Ovary (tissue), 9 donors: ENCODE results near the gene CPA4. TPM values are rescaled to one million over a fixed set of nuclear protein-coding genes. Genes with fewer than 3 reads are reported as not detected.

Experiments
- DNase-seq, 5 donors: peaks; one replicate each; pipeline ENCODE4 v3.0.0-alpha.2; 2019 to 2020
- H3K27ac ChIP-seq, 2 donors: fragments of 200-600 bp; one replicate each; pipeline versions ENCODE4 v1.5.1 to v1.8.0; 2019 to 2022
- H3K27me3 ChIP-seq: fragments of 200-600 bp; one replicate; pipeline ENCODE4 v1.8.0; 2022
- H3K36me3 ChIP-seq: fragments of 200-600 bp; sonication (generic); one replicate; pipeline ENCODE4 v1.5.1; 2019
- H3K4me1 ChIP-seq: one replicate; pipeline ENCODE4 v1.8.1; 2013; ENCODE audit warnings: mild to moderate bottlenecking, moderate library complexity; ENCODE audit not compliant: insufficient read depth
- H3K4me3 ChIP-seq: fragments of 200-600 bp; sonication (generic); one replicate; pipeline ENCODE4 v1.5.1; 2017
- H3K9me3 ChIP-seq, 2 donors: fragments of 200-600 bp in 1 of 2; sonication (generic) in 1 of 2; one replicate each; pipeline versions ENCODE4 v1.5.1 to v1.8.1; 2013 to 2019; ENCODE audit warnings: mild to moderate bottlenecking in 1 of 2, moderate library complexity in 1 of 2
- EP300 ChIP-seq: sonication (generic); formaldehyde crosslinking; IDR thresholded peaks from one replicate; pipeline ENCODE4 v1.6.1; 2017; ENCODE audit warnings: antibody characterized with exemption
- POLR2A ChIP-seq: fragments of 450-650 bp; IDR thresholded peaks from one replicate; pipeline ENCODE4 v1.6.1; 2017; ENCODE audit warnings: antibody characterized with exemption, mild to moderate bottlenecking, moderate library complexity
- WGBS, 3 donors: extraction: QIAGEN DNeasy Blood & Tissue Kit in 1 of 3; methylation state at CpG; one replicate each; pipeline versions ENCODE4 v1.1.5 to v1.1.7; 2013 to 2017; 5-methylcytosine and 5-hydroxymethylcytosine counted together
- intact Hi-C, 4 donors: fragments of 100-400 bp; cut with DNase I; formaldehyde crosslinking; loops; one replicate each; pipeline versions ENCODE4 v1.11.0 to v1.15.1; 2022 to 2023
- polyA plus RNA-seq, 2 donors: library from polyadenylated mRNA; stranded (reverse); fragments of 200-250 nt in 1 of 2; fragments of 350-450 nt in 1 of 2; fragmentation: Illumina TruSeq in 1 of 2; extraction: RNeasy Lipid Tissue Mini Kit (QIAGEN cat#74804) in 1 of 2; gene quantifications; one replicate each; pipeline ENCODE4 v1.2.3, GENCODE V29; 2013 to 2014
- total RNA-seq, 7 donors: library from RNA; depleted of rRNA in 2 of 7; stranded (reverse); fragments of >200 nt in 2 of 7; fragmentation: NEBNext Ultra II Directional in 3 of 7; extraction: Animal tissue kit (Norgen Biotek cat#: 25700) in 3 of 7; gene quantifications; one replicate each; pipeline versions ENCODE4 v1.1.0 to v1.2.4, GENCODE V29; 2016 to 2023
- TF ChIP-seq, protein P1 (sequence below), 3 donors: fragments of 450-650 bp in 2 of 3; fragments of 200-600 bp in 1 of 3; IDR thresholded peaks; one replicate each; pipeline versions ENCODE4 v1.5.1 to v1.8.0; 2016 to 2022; ENCODE audit warnings: antibody characterized with exemption in 3 of 3, mild to moderate bottlenecking in 1 of 3
- donor health status: DM: no; HTN: no; CAD: no; lungs with moderate emphysema.
- donor health status: DM: no; HTN: no; CAD: no.
- donor health status: Bipolar disorder and iron deficiency.
- donor health status: DM: yes; HTN: yes; CAD: no.
- donor health status: DM: no; HTN: no; CAD: no.
- donor health status: DM: yes; HTN: yes; CAD: no.

Gene CPA4
- total and polyA plus RNA-seq, 9 donors = 0.13 to 1.7 (median 0.33) TPM; not detected in 3

DNA sequence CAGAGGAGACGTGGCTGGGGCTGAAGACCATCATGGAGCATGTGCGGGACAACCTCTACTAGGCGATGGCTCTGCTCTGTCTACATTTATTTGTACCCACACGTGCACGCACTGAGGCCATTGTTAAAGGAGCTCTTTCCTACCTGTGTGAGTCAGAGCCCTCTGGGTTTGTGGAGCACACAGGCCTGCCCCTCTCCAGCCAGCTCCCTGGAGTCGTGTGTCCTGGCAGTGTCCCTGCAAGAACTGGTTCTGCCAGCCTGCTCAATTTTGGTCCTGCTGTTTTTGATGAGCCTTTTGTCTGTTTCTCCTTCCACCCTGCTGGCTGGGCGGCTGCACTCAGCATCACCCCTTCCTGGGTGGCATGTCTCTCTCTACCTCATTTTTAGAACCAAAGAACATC, 29.7 kb downstream of the CPA4 start:
- WGBS, 3 donors = 93 to 96% (median 93%) methylated on average over 7 of the region's 7 CpGs
- H3K4me3 ChIP-seq = no peak overlapping the region
- no peaks in the 10 kb centered on the region for H3K9me3 ChIP-seq
- no peak for DNase-seq
- no peak overlapping the region for H3K27ac ChIP-seq
- no peaks in the 10 kb centered on the region for H3K36me3 ChIP-seq
- H3K4me1 ChIP-seq = no peaks in the 10 kb centered on the region
- intact Hi-C loops = no loop called here
- TF ChIP-seq POLR2A (no peak), EP300 (no peak)
- TF ChIP-seq, protein P1, sequence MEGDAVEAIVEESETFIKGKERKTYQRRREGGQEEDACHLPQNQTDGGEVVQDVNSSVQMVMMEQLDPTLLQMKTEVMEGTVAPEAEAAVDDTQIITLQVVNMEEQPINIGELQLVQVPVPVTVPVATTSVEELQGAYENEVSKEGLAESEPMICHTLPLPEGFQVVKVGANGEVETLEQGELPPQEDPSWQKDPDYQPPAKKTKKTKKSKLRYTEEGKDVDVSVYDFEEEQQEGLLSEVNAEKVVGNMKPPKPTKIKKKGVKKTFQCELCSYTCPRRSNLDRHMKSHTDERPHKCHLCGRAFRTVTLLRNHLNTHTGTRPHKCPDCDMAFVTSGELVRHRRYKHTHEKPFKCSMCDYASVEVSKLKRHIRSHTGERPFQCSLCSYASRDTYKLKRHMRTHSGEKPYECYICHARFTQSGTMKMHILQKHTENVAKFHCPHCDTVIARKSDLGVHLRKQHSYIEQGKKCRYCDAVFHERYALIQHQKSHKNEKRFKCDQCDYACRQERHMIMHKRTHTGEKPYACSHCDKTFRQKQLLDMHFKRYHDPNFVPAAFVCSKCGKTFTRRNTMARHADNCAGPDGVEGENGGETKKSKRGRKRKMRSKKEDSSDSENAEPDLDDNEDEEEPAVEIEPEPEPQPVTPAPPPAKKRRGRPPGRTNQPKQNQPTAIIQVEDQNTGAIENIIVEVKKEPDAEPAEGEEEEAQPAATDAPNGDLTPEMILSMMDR (IDR thresholded peaks at IDR 0.05) = no peak
- no peaks in the 10 kb centered on the region for H3K27me3 ChIP-seq

DNA sequence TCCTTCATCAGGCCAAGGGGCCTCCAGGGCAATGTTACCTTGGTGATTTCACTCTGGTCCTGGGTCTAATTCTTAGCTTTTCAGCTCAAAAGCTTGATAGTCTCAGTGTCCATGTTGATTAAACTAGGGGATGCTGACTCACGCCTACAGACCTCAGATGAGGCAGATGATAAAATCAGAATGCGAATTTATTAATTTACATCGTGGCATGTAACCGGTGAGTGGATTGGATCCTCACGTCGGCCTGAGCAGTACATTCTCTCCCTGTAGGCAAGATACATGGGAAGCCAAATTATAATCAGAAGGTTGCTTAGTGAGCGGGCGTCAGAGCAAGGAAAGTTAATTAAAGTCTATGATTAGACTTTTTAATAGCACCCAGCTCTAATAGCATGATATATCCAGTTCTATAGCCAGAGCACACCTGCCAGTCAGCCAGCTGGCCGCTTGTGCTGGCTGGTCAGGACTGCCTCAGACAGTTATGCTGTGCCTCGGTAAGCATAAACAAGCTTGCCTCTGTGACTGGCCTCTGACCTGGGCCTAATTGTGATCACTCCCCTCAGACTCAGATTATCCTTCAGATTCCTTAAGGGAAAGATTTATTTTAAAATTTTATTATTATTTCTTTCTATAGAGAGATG, 31.5 kb downstream of the CPA4 start:
- no peak for DNase-seq
- H3K36me3 ChIP-seq = no peaks in the 10 kb centered on the region
- H3K27me3 ChIP-seq = no peaks in the 10 kb centered on the region
- H3K4me1 ChIP-seq = no peaks in the 10 kb centered on the region
- intact Hi-C loops = no loop called here
- no peaks in the 10 kb centered on the region for H3K9me3 ChIP-seq
- no peak overlapping the region for H3K27ac ChIP-seq
- TF ChIP-seq, protein P1 (IDR thresholded peaks at IDR 0.05) = no peak
- no peak for TF ChIP-seq POLR2A
- no peak for TF ChIP-seq EP300
- 91 to 93% (median 93%) methylated on average over 10 of the region's 10 CpGs for WGBS, 3 donors
- no peak overlapping the region for H3K4me3 ChIP-seq

DNA sequence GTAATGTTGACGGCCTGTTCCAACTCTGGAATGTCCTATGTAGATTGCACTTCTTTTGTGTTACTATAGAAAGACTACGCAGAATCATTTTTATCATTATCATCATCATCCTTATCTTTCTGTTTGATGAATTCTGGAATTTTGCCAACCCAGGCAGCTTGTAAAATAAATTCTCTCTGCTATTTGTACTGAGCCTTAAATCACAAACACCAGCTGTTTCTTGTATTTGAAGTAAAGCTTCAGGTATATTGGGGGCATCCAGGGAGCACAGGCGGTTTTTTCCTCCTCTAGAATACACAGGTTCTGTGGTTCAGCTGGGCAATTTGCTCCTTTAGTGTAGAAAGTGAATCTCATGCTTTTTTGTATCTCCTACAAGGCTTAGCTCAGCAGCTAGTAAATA, 36.7 kb downstream of the CPA4 start:
- DNase-seq = no peak
- TF ChIP-seq, protein P1 (IDR thresholded peaks at IDR 0.05) = no peak
- TF ChIP-seq EP300 (no peak), POLR2A (no peak)
- no peak overlapping the region for H3K4me3 ChIP-seq
- no peaks in the 10 kb centered on the region for H3K9me3 ChIP-seq
- WGBS, 3 donors = 73 to 89% (median 89%) methylated on average over 3 of the region's 3 CpGs
- H3K4me1 ChIP-seq = no peaks in the 10 kb centered on the region
- no peaks in the 10 kb centered on the region for H3K27me3 ChIP-seq
- no peaks in the 10 kb centered on the region for H3K36me3 ChIP-seq
- H3K27ac ChIP-seq = no peak overlapping the region
- intact Hi-C loops = no loop called here

DNA sequence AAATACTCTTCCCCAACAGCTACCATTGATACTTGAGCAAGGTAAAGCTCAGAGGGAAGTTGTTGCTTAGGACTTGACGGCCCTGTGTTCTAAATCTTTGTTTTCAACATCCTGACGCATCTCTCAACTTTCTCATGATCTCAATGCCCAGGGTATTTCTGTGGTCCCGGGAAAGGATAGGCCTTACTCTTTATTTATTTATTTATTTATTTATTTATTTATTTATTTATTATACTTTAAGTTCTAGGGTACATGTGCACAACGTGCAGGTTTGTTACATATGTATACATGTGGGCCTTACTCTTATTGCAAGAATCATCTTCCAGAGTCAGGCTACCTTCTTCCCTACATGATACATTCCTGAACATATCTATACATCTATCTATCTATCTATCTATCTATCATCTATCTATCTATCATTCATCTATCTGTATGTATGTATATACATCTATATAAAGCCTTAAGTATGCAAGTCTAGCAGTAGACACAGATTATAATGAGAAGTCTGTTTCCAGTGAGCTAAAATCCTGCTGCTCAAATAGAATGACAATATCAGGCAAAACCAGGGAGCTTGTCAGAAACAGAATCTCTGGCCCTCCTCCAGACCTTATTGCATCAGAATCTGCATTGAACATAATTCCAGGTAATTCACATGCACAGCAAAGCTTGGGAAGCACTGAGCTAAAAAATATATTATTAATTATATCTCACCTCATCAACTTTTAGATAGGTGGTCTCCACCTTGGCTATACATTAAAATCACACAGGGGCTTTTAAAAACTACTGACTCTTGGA, 39.5 kb downstream of the CPA4 start:
- H3K27ac ChIP-seq = no peak overlapping the region
- no peak overlapping the region for H3K4me3 ChIP-seq
- no peaks in the 10 kb centered on the region for H3K36me3 ChIP-seq
- DNase-seq = no peak
- no peaks in the 10 kb centered on the region for H3K27me3 ChIP-seq
- 91 to 94% (median 92%) methylated on average over 4 of the region's 4 CpGs for WGBS, 3 donors
- no peaks in the 10 kb centered on the region for H3K9me3 ChIP-seq
- H3K4me1 ChIP-seq = no peaks in the 10 kb centered on the region
- intact Hi-C loops = no loop called here
- TF ChIP-seq, protein P1 (IDR thresholded peaks at IDR 0.05) = no peak
- TF ChIP-seq POLR2A = no peak
- no peak for TF ChIP-seq EP300
